ENCODE measurements around the gene RAP1B. TPM values are rescaled to one million over a fixed set of nuclear protein-coding genes. Genes with fewer than 3 reads are reported as not detected.

The RAP1B gene
- total and polyA plus RNA-seq, 2 of the 4 experiments (the other 2 are of a cell fraction) = 159 to 200 TPM

GRCh38 chr12:68610370-68611093 lies at the start of gene RAP1B (continued):
- TF ChIP-seq, protein P1, sequence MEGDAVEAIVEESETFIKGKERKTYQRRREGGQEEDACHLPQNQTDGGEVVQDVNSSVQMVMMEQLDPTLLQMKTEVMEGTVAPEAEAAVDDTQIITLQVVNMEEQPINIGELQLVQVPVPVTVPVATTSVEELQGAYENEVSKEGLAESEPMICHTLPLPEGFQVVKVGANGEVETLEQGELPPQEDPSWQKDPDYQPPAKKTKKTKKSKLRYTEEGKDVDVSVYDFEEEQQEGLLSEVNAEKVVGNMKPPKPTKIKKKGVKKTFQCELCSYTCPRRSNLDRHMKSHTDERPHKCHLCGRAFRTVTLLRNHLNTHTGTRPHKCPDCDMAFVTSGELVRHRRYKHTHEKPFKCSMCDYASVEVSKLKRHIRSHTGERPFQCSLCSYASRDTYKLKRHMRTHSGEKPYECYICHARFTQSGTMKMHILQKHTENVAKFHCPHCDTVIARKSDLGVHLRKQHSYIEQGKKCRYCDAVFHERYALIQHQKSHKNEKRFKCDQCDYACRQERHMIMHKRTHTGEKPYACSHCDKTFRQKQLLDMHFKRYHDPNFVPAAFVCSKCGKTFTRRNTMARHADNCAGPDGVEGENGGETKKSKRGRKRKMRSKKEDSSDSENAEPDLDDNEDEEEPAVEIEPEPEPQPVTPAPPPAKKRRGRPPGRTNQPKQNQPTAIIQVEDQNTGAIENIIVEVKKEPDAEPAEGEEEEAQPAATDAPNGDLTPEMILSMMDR (conservative IDR thresholded peaks at IDR 0.05; ENCODE audit: low read depth, low read length) = no peak
- no peak for TF ChIP-seq NFE2L2 (IDR thresholded peaks at IDR 0.05; ENCODE audit: low read depth, low read length)

GRCh38 chr12:68561830-68562229 lies 48.9 kb upstream of the RAP1B start:
- no CpG with 5 or more reads among the region's 10 CpGs for WGBS, 2 experiments (ENCODE audit: extremely low coverage in 2 of 2, insufficient read length in 1 of 2)
- Histone ChIP-seq H4K8ac (ENCODE audit: low read depth in 2 of 2, low read length in 2 of 2) (no peak overlapping the region), H3K79me1 (ENCODE audit: low read depth in 1 of 2, low read length in 2 of 2) (peaks cover 0 to 10% of the 10 kb centered on the region in 2 experiments; a peak in 2 of 4 replicates), H2AK9ac (replicated peaks; ENCODE audit: low read depth, low read length, poor library complexity) (no peak overlapping the region), H4K20me1 (ENCODE audit: insufficient read depth, low read length) (no peaks in the 10 kb centered on the region), H3K4me3 (ENCODE audit: insufficient read depth, low read depth, low read length) (no peak overlapping the region), H2AK5ac (ENCODE audit: low read depth, low read length) (no peak overlapping the region), H3K9me1 (ENCODE audit: insufficient read depth, low read length) (peaks cover 19% of the 10 kb centered on the region), H3K27ac (ENCODE audit: insufficient read depth, low read length) (no peak overlapping the region), H3K56ac (ENCODE audit: extremely low read depth, insufficient read depth, low read length) (no peak overlapping the region), H2AFZ (replicated peaks; ENCODE audit: low read length, poor library complexity) (no peak overlapping the region), H2BK20ac (ENCODE audit: low read depth, low read length) (no peak overlapping the region), H2BK120ac (ENCODE audit: low read depth, low read length) (no peak overlapping the region), H3K4me2 (ENCODE audit: low read depth, low read length) (no peak overlapping the region), H2BK5ac (ENCODE audit: low read depth, low read length, poor library complexity, severe bottlenecking) (no peak overlapping the region), H2BK15ac (ENCODE audit: low read depth, low read length) (no peak overlapping the region), H3K4me1 (ENCODE audit: control insufficient read depth, insufficient read depth, low read length) (peaks cover 16% of the 10 kb centered on the region), H4K91ac (ENCODE audit: insufficient read depth, low read depth, low read length) (no peak overlapping the region), H4K5ac (ENCODE audit: low read depth, low read length) (no peak overlapping the region), H3K9ac (ENCODE audit: low read depth, low read length) (no peak overlapping the region), H3K23ac (ENCODE audit: low read depth, low read length) (no peak overlapping the region), H3K9me3 (ENCODE audit: control insufficient read depth, insufficient read depth, low read length) (no peaks in the 10 kb centered on the region), H3K4ac (ENCODE audit: low read depth, low read length) (no peak overlapping the region), H3K18ac (ENCODE audit: low read depth, low read length) (no peak overlapping the region), H3K27me3 (ENCODE audit: control insufficient read depth, insufficient read depth, low read length) (no peaks in the 10 kb centered on the region), H3K36me3 (ENCODE audit: control insufficient read depth, insufficient read depth, low read length) (no peaks in the 10 kb centered on the region), H3K14ac (replicated peaks; ENCODE audit: low read depth, low read length) (no peak overlapping the region)
- ATAC-seq (ENCODE audit: low read depth) (no peak), DNase-seq (no peak)
- in situ Hi-C loops (cut with MboI; ENCODE audit: low sequenced_read_pairs) (no loop called here), intact Hi-C loops (cut with micrococcal nuclease) (no loop called here), dilution Hi-C loops (cut with HindIII; ENCODE audit: low sequenced_read_pairs, unreplicated experiment) (no loop called here)
- BruUV-seq (replicated peaks) = no TSS peak
- CTCF ChIA-PET = no interaction called here
- POLR2A ChIA-PET (ENCODE audit: unreplicated experiment) = interaction anchor here (0.6 kb wide), 1 partner anchor 238 kb away, joined by 3 read pairs; no protein-coding TSS in a partner anchor
- TF ChIP-seq RAD21 (IDR thresholded peaks at IDR 0.05; ENCODE audit: low read length) (no peak), MXI1 (IDR thresholded peaks at IDR 0.05; ENCODE audit: borderline replicate concordance, low read depth, low read length) (no peak), CHD1 (IDR thresholded peaks at IDR 0.05; ENCODE audit: low read depth, low read length) (no peak), POLR2A (IDR thresholded peaks at IDR 0.05; ENCODE audit: low read depth, low read length) (no peak), BHLHE40 (IDR thresholded peaks at IDR 0.05; ENCODE audit: low read depth, low read length) (no peak), CEBPB (IDR thresholded peaks at IDR 0.05; ENCODE audit: low read depth, low read length) (no peak), MAZ (IDR thresholded peaks at IDR 0.05; ENCODE audit: borderline replicate concordance, low read depth, low read length) (no peak), FOS (IDR thresholded peaks at IDR 0.05; ENCODE audit: low read depth, low read length) (no peak), SMC3 (IDR thresholded peaks at IDR 0.05; ENCODE audit: low read depth, low read length) (no peak), RFX5 (IDR thresholded peaks at IDR 0.05; ENCODE audit: low read depth, low read length) (no peak)
- TF ChIP-seq, protein P2, sequence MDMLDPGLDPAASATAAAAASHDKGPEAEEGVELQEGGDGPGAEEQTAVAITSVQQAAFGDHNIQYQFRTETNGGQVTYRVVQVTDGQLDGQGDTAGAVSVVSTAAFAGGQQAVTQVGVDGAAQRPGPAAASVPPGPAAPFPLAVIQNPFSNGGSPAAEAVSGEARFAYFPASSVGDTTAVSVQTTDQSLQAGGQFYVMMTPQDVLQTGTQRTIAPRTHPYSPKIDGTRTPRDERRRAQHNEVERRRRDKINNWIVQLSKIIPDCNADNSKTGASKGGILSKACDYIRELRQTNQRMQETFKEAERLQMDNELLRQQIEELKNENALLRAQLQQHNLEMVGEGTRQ (IDR thresholded peaks at IDR 0.05; ENCODE audit: low read depth, low read length) = no peak
- TF ChIP-seq, protein P3, sequence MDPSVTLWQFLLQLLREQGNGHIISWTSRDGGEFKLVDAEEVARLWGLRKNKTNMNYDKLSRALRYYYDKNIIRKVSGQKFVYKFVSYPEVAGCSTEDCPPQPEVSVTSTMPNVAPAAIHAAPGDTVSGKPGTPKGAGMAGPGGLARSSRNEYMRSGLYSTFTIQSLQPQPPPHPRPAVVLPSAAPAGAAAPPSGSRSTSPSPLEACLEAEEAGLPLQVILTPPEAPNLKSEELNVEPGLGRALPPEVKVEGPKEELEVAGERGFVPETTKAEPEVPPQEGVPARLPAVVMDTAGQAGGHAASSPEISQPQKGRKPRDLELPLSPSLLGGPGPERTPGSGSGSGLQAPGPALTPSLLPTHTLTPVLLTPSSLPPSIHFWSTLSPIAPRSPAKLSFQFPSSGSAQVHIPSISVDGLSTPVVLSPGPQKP (IDR thresholded peaks at IDR 0.05; ENCODE audit: borderline replicate concordance, low read depth, low read length) = no peak

All from IMR-90 (cell line).